SK-MEL-5 (cell line): ENCODE data around the gene ADGRG1. TPM values are rescaled to one million over a fixed set of nuclear protein-coding genes. Genes with fewer than 3 reads are reported as not detected.

Experiments
- DNase-seq: peaks from one replicate; pipeline ENCODE4 v3.0.0-alpha.2; 2016; ENCODE audit warnings: low read depth, low spot score
- in situ Hi-C: cut with HindIII; loops from 2 replicates; pipeline ENCODE4 v1.10.0; 2016; ENCODE audit warnings: low sequenced_read_pairs, high pct_unique_total_duplicates, low pct_unique_long_range_greater_than_20kb
- total RNA-seq: library from RNA; depleted of rRNA; stranded (reverse); fragments of >200 nt; shearing (Covaris generic); gene quantifications from 2 replicates; pipeline ENCODE4 v1.2.3, GENCODE V29; 2014

Gene ADGRG1
- total RNA-seq, 1 experiment from 2014 or later, result 14.4 TPM

DNA sequence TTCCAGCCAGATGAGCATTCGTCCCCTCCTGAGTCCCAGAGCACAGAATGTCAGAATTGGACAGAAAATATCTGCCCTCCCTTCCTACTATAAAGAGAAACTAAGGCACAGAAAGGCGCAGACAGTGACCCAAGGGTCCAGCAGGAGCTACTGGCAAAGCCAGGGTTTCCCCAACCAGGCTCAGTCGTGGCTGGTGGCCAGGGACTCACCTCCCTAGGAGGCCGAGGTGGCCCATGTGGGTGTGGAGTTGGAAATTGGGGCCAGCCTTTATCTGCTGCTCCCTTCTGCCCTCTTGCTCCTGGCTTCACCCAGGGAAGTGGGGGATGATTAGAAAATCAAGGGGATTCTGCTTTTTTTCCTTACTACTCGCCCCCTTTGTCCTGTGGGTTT lies 67.2 kb downstream of the ADGRG1 start:
- no peak for DNase-seq
- in situ Hi-C loops, result no loop called here

DNA sequence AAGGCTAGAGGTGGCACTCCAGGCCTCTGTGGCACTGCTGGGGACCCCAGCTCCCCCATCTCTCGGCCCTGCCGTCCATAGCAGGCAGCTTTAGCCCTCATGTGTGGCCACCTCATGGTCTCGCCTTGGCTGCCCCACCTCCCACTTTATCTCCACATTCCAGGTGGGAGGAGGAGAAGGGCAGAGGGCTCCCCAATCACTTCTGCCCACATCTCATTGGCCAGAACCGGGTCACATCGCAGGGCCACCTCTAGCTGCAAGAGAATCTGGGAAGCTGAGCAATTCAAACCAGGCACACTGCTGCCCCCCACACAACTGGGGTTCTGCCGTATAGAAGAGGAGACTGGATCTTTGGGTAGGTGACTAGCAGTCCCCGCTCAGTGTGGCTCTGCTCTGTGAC lies 67.8 kb downstream of the ADGRG1 start:
- no peak for DNase-seq
- in situ Hi-C loops, result no loop called here

DNA sequence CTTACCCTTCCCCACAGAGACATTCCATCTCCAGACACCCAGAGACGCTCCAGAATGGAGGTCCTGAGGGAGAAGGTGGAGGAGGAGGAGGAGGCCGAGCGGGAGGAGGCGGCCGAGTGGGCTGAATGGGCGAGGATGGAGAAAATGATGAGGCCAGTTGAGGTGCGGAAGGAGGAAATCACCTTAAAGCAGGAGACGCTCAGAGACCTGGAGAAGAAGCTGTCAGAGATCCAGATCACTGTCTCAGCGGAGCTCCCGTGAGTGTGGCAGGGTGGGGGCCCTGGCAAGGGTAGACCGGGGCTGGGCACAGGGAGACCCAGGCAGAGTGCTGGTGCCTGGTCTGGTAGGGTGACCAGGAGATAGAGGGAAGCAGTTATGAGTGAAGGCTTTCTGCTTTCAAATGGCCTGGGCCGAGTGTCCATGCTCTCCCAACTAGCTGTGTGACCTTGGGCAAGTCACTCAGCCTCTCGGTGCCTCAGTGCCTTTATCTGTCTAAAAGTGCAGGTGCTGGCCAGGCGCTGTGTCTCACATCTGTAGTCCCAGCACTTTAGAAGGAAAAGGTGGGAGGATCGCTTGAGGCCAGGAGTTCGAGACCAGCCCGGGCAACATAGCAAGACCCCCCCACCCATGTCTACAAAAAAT lies 69.6 kb downstream of the ADGRG1 start:
- no peak for DNase-seq
- in situ Hi-C loops, result no loop called here

DNA sequence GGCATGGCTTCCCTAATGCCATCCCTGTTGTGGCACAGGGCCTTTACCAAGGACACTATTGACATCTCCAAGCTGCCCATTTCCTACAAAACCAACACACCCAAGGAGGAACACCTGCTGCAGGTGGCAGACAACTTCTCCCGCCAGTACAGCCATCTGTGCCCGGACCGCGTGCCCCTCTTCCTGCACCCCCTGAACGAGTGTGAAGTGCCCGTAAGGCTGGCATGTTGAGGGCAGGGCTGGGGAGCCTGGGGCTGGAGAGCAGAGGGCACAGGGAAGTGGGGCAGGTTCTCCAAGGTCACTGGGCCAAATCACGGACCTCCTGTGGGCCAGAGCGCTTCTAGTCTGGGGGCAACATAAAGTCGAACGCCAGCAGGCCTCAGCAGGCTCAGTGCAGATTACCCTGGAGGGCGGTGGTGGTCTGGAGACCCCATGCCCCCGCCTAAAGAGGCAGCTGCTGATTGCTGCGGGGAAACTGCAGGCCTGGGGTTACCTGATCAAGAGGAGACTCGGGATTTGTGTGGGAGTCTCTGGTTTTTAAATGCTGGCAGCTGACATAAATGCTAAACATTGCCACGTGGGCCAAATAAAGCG lies 70.5 kb downstream of the ADGRG1 start:
- in situ Hi-C loops, result no loop called here
- no peak for DNase-seq

DNA sequence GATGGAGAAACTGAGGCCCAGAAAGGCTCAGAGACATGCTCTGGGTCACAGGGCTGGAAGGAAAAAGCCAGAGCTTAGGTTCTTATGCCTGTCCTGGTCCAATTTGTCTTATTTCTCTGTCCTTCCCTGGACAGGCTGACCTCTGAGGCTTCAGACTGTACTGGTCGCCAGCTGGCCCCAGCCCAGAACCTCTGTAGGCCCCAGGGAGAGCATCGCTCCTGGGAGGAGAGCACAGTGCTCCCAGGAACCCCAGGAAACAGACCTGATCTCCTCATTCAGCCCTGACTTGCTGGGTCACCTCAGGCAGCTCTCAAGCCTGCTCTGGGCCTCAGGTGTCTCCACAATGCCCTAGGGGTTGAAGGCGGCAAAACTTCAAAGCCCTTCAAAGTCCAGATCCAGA lies 71.1 kb downstream of the ADGRG1 start:
- no peak for DNase-seq
- in situ Hi-C loops, result no loop called here

DNA sequence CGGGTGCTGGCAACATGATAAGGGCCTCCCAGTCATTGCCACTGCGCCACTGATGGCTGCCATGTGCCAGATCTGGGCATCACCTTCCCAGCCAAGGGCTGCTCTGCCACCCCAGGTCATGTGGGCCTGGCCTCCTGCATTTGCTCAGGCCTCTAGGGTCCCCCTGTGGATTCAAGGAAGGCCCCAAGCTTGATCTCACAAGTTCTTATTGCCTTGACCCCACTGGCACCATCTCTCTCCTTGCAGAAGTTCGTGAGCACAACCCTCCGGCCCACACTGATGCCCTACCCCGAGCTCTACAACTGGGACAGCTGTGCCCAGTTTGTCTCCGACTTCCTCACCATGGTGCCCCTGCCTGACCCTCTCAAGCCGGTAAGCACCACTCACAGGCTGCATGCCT lies 71.5 kb downstream of the ADGRG1 start:
- no peak for DNase-seq
- in situ Hi-C loops, result no loop called here

DNA sequence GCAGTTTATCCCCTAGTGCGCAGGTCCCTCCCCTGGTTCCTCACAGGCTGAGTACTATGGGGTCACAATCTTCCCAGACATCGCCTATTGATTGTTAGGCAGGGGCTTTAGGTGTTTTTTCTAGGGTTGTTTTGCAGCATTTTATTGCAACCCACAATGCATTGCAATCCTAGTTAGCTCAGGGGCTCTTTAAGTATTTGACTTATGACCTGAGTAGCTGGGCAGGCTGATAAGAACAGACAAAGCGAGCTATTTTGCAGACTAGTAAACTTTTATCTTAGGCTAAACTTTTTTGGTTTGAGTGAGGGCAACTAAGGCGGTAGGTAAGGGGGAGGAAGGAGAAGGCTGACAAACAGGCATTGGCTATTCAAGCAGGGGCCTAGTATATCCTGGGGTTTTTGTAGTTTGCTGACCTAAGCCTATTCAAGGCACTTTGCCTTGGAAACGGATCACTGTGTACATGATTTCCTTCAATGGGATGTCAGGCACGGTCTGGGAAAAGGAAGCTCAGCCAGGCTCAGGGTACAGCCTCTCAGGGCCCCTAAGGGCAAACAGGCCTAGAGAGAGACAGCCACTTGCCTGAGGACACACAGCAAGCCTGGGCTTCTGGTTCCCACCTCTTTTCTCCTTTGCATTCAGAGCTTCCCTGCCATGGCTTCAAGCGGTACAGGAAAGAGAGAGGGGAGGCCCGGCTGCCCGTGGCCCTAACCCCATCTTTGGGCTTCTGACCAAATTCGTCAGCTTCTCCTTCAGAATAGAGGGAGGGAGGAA lies 72.5 kb downstream of the ADGRG1 start:
- no peak for DNase-seq
- in situ Hi-C loops, result no loop called here

DNA sequence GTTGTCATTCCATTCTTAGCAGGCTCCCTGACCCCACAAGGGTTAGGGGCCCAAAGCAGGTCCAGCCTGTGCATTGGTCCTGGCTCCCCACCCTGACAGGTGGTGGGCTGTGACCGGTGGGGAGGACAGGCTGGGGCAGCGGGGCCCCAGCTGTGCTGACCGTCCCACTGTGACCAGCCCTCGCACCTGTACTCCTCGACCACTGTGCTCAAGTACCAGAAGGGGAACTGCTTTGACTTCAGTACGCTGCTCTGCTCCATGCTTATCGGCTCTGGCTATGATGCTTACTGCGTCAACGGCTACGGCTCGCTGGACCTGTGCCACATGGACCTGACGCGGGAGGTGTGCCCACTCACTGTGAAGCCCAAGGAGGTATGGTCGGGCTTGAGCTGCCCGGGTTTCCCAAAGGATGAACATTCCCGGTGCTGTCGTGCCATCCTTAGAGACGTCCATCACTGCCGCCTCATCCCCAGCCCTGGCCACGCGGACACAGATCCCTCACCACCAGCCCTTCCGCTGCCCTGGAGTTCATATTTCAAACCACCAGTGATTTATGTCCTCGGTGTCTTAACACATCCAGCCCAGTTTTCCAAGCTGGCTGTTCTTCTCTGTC lies 73.4 kb downstream of the ADGRG1 start:
- in situ Hi-C loops, result no loop called here
- DNase-seq, result no peak

DNA sequence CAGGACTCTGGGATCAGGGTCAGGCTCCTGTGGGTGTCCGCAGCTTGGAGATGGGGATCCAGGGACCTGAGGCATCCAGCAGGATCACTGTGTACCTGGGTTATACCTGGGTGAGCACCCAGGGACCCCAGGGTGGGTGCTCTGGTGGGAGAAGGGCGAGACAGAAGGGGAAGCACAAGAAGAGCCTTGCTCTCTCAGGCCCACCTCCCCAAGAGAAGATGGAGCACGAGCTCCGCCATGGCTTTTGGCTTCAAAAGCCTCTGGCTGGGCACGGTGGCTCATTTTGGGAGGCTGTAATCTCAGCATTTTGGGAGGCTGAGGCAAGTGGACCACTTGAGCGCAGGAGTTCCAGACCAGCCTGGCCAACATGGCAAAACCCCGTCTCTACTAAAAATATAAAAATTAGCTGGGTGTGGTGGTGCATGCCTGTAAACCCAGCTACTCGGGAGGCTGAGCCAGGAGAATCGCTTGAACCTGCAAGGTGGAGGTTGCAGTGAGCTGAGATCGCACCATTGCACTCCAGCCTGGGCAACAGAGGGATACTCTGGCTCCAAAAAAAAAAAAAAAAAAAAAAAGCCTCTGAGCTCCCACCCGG lies 75.1 kb downstream of the ADGRG1 start:
- in situ Hi-C loops, result no loop called here

DNA sequence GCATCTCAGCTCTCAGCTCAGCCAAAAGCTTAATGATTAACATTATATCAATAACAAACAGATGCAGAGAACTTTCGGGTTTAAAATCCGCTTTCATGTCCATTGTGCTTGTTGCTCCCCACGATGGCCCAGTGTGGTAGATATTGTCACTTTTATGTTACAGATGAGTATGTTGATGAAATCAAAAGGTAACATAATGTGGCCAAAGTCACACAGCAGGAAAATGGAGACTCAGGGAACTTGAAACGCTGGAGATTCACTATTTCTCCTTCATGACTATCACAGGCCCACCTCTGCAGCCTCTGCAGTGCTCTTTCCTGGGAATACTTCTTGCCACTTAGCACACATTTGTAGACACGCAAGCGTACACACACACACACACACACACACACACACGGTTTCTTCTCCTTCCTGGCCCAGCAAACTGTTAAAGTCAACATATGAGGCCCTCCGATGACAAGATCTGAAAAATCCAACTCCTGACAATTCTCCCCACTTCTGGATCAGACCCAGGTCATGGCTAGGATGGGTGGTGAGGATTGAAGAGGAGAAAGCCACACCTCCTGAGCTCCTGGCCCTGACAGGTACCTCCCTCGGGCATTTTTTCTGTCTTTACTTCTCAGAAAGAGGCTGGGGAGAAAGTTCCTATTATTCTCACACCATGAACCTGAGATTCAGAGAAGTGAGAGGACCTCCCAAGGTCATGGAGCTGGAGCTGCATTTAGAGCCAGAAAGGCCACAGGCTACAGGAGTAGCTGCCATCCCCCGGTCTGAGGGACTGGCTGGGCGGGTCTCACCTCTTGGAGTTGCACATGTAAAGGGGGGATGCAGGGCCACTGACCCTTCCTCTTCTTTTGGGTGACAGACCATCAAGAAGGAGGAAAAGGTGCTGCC lies 75.8 kb downstream of the ADGRG1 start:
- no peak for DNase-seq
- in situ Hi-C loops, result no loop called here

More for the DNA sequence above, 75.1 kb downstream of the ADGRG1 start:
- no peak for DNase-seq

DNA sequence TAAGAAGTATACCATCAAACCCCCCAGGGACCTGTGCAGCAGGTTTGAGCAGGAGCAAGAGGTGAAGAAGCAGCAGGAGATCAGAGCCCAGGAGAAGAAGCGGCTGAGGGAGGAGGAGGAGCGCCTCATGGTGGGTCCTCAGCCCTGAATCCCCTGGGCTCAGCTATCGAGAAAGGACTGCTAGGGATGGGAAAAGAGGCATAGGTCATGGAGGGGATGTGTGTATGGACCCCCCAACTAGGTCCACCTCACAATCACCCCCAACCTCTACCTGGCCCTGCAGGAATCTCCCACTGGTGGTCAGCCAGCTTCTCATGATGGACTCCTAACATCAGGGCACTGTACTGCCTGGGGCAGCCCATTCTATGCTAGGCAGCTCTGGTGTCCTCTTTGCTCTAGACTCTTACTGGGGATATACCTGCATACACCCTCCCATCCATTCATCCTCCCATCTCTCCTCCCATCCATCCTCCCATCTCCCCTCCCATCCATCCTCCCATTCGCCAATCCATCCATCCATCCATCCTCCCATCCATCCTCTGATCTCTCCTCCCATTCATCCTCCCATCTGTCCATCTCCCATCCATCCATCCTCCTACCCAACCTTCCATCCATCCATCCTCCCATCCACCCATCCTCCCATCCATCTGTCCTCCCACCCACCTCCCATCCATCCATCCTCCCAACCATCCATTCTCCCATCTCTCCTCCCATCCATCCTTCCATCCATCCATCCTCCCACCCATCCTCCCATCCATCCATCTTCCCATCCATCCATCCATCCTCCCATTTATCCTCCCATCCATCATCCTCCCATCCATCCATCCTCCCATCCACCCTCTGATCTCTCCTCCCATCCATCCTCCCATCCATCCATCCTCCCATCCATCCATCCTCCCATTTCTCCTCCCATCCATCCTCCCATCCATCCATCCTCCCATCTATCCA lies 76.7 kb downstream of the ADGRG1 start:
- in situ Hi-C loops, result no loop called here
- DNase-seq, result no peak

DNA sequence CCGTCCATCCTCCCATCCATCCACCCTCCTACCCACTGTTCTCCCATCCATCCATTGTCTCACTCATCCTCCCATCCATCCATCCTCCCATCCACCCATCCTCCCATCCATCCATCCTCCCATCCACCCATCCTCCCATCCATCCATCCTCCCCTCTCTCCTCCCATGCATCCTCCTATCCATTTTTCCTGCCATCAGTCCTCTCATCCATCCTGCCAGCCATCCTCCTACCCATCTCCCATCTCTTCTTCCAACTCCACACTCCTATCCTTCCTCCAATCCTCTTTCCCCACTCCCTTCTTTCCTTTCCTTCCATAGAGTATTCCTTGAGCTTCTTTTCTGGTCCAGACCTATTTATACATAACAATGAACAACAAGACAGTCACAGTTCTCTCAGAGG lies 78.3 kb downstream of the ADGRG1 start:
- no peak for DNase-seq
- in situ Hi-C loops, result no loop called here

DNA sequence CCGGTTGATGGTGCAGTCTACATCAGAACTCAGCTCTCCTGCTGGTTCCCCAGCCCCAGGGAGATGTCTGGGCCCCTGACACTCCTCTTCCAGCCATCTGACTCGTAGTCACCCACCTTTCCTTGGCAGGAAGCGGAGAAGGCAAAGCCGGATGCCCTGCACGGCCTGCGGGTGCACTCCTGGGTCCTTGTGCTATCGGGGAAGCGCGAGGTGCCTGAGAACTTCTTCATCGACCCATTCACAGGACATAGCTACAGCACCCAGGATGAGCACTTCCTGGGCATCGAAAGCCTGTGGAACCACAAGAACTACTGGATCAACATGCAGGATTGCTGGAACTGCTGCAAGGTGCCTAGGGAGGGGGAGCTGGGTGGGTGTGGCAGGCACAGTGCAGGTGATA lies 78.9 kb downstream of the ADGRG1 start:
- no peak for DNase-seq
- in situ Hi-C loops, result no loop called here

DNA sequence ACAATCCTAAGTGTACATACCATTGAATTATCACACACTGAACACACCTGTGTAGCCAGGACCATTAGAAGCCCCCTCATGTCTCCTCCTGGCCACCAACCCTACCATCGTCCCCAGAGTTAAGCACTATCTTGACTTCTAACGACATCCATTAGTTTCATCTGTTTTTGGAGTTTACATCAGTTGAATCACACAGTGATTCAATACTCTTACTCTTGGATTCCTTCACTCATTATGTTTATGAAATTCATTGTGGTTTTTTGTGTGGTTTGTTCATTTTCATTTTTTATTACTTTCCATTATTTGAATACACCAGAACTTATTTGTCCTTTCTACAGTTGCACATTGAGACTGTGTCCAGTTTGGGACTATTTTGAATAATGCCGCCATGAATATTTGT lies 79.7 kb downstream of the ADGRG1 start:
- in situ Hi-C loops, result no loop called here
- DNase-seq, result no peak

DNA sequence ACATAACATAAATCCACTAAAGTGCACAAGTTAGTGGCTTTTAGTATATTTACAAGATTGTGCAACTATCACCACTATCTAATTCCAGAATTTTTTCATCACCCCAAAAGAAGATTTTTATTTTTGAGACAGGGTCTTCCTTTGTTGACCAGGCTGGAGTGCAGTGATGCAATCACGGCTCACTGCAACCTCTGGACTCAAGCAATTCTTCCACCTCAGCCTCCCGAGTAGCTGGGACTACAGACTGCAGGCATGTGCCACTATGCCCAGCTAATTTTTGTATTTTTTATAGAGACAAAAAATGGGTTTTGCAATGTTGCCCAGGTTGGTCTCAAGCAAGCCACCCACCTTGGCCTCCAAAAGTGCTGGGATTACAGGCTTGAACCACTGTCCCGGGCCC lies 81.2 kb downstream of the ADGRG1 start:
- no peak for DNase-seq
- in situ Hi-C loops, result no loop called here

DNA sequence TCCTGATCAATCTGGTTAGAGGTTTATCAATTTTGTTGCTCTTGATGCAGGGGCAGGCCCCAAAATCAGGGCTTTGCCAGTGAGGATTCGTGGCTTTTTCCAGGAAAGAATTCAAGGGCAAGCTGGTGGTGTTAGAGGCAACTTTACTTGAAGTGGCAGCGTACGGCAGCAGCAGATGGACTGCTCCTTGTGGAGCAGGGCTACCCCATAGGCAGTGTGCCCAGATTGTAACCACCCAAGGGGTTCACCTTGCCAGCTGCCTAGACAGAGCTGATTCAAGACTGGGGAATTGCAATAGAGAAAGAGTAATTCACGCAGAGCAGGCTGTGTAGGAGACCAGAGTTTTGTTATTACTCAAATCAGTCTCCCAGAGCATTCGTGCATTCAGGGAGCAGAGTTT lies 82.9 kb downstream of the ADGRG1 start:
- in situ Hi-C loops, result no loop called here
- DNase-seq, result no peak
